Panc1 (cell line): ENCODE results near the gene ATXN2. TPM values are rescaled to one million over a fixed set of nuclear protein-coding genes. Genes with fewer than 3 reads are reported as not detected.

Experiments used
- ATAC-seq: fragments of 200-7000 bp; cut with Tn5 transposase; 2 replicates; pipeline ENCODE4 v1.9.1; 2020; ENCODE audit warnings: mild to moderate bottlenecking, moderate library complexity
- BruUV-seq: library from RNA; stranded (reverse); fragments of 400-500 nt; replicated peaks from 2 replicates; lab custom pipeline; 2021; lab: Mats Ljungman, UMichigan
- CTCF ChIA-PET: fragments of 300-600 bp; sonication (Branson Sonifier 250); formaldehyde crosslinking; loops from one replicate; lab custom pipeline; 2022; ENCODE audit warnings: antibody characterized with exemption; lab: Charles Lee
- POLR2A ChIA-PET: fragments of 300-600 bp; sonication (Branson Sonifier 250); formaldehyde crosslinking; loops from one replicate; lab custom pipeline; 2022; ENCODE audit warnings: antibody characterized with exemption; lab: Charles Lee
- DNase-seq: peaks from one replicate; pipeline ENCODE4 v3.0.0-alpha.2; 2010; ENCODE audit warnings: low read depth, low spot score
- H3K27ac ChIP-seq: 2 replicates; pipeline ENCODE4 v1.5.1; 2011; ENCODE audit warnings: mild to moderate bottlenecking, low read length, inconsistent platforms
- H3K27me3 ChIP-seq: fragments of 200-500 bp; sonication (Bioruptor generic); 2 replicates; pipeline ENCODE4 v1.6.0; 2014; ENCODE audit warnings: low read length, inconsistent platforms; ENCODE audit not compliant: control insufficient read depth, insufficient read depth
- H3K36me3 ChIP-seq: fragments of 200-500 bp; sonication (Bioruptor generic); 2 replicates; pipeline ENCODE4 v1.5.1; 2014; ENCODE audit warnings: inconsistent platforms, mild to moderate bottlenecking, low read length, moderate library complexity; ENCODE audit not compliant: control insufficient read depth, insufficient read depth
- H3K4me1 ChIP-seq: 2 replicates; pipeline ENCODE4 v1.5.1; 2011; ENCODE audit warnings: inconsistent platforms, mild to moderate bottlenecking, low read length, moderate library complexity; ENCODE audit not compliant: control insufficient read depth, insufficient read depth
- H3K4me3 ChIP-seq, 2 experiments: 2 replicates each; pipeline ENCODE4 v1.5.1; 2011 to 2012; ENCODE audit warnings: low read depth in 2 of 2, low read length in 2 of 2, mild to moderate bottlenecking in 2 of 2, inconsistent platforms in 1 of 2, moderate library complexity in 1 of 2
- H3K9me3 ChIP-seq: fragments of 200-500 bp; sonication (Bioruptor generic); 2 replicates; pipeline ENCODE4 v1.5.1; 2014; ENCODE audit warnings: low read depth, mild to moderate bottlenecking, inconsistent platforms, low read length, moderate library complexity; ENCODE audit not compliant: control insufficient read depth, insufficient read depth
- CTCF ChIP-seq: fragments of 450-650 bp; IDR thresholded peaks from 2 replicates; pipeline ENCODE4 v1.5.1; 2017; ENCODE audit warnings: mild to moderate bottlenecking
- POLR2AphosphoS5 ChIP-seq: IDR thresholded peaks from 2 replicates; pipeline ENCODE4 v1.6.1; 2012; ENCODE audit warnings: mild to moderate bottlenecking, low read depth, low read length, moderate library complexity
- REST ChIP-seq, 2 experiments: IDR thresholded peaks; 2 replicates each; pipeline ENCODE4 v1.6.1; 2011 to 2012; ENCODE audit warnings: low read depth in 2 of 2, control low read depth in 1 of 2, low read length in 1 of 2, mild to moderate bottlenecking in 1 of 2, moderate library complexity in 1 of 2; ENCODE audit not compliant: insufficient read depth in 1 of 2
- SIN3A ChIP-seq: IDR thresholded peaks from 2 replicates; pipeline ENCODE4 v1.6.1; 2012; ENCODE audit warnings: low read depth, mild to moderate bottlenecking, low read length, moderate library complexity, borderline replicate concordance; ENCODE audit not compliant: insufficient read depth
- TCF7L2 ChIP-seq: IDR thresholded peaks from 2 replicates; pipeline ENCODE4 v1.6.1; 2011; ENCODE audit warnings: mild to moderate bottlenecking, low read depth, low read length, inconsistent platforms
- in situ Hi-C: cut with HindIII; loops from 2 replicates; pipeline ENCODE4 v1.10.0; 2016; ENCODE audit warnings: low sequenced_read_pairs, low pct_unique_long_range_greater_than_20kb
- intact Hi-C: fragments of 100-400 bp; cut with micrococcal nuclease; formaldehyde crosslinking; loops from one replicate; pipeline ENCODE4 v1.10.0; 2022; ENCODE audit not compliant: unreplicated experiment
- total RNA-seq: library from RNA; stranded (reverse); gene quantifications from one replicate; pipeline ENCODE4 v1.2.1, GENCODE V29; 2021; ENCODE audit not compliant: unreplicated experiment

The ATXN2 gene
- total RNA-seq, 1 experiment from 2014 or later: 77.6 TPM

DNA sequence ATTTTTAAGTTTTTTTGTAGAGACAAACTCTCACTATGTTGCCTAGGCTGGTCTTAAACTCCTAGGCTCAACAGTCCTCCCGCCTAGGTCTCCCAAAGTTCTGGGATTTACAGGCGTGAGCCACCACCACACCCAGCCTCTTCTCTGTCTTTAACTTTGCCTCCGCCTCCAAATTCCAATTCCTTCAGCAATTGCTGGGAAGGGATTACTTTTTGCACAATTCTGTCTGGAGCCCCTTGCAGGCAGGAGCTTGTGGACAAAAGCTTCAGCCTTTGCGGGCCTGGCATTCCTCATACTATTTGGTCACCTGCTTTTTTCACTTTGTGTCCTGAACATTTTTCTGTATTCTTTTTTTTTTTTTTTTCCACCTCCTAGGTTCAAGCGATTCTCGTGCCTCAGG, 167.3 kb downstream of the ATXN2 start:
- ChIA-PET POLR2A (no interaction called here), CTCF (interaction anchor here (0.7 kb wide), 1 partner anchor 28 kb away, joined by 4 read pairs; no protein-coding TSS in a partner anchor)
- in situ Hi-C loops (no loop called here), intact Hi-C loops (no loop called here)
- TF ChIP-seq POLR2AphosphoS5 (no peak), CTCF (no peak), TCF7L2 (no peak), SIN3A (no peak)
- no peaks in the 10 kb centered on the region for H3K36me3 ChIP-seq
- BruUV-seq: no TSS peak
- no peak overlapping the region for H3K4me3 ChIP-seq
- no peaks in the 10 kb centered on the region for H3K9me3 ChIP-seq
- no peaks in the 10 kb centered on the region for H3K27me3 ChIP-seq
- ATAC-seq (no peak), DNase-seq (no peak)
- peaks cover 57% of the 10 kb centered on the region for H3K4me1 ChIP-seq
- H3K27ac ChIP-seq: no peak overlapping the region

- no peaks in the 10 kb centered on the region for H3K9me3 ChIP-seq
- BruUV-seq: no TSS peak
- DNase-seq: no peak
- intact Hi-C loops (no loop called here), in situ Hi-C loops (no loop called here)
- CTCF ChIA-PET: interaction anchor here (0.5 to 1.2 kb wide), 2 partner anchors 34 to 294 kb away, joined by 3 to 6 read pairs; no protein-coding TSS in a partner anchor
- no peaks in the 10 kb centered on the region for H3K27me3 ChIP-seq
- POLR2A ChIA-PET: no interaction called here
- H3K27ac ChIP-seq: peak overlapping the region; percentile 52
- TF ChIP-seq REST (IDR thresholded peaks at IDR 0.05; ENCODE audit: insufficient read depth in 1 of 2, low read depth in 2 of 2, low read length in 1 of 2) (no peak), TCF7L2 (no peak), SIN3A (no peak), CTCF (no peak)
- no peak for ATAC-seq
- peaks cover 55% of the 10 kb centered on the region for H3K4me1 ChIP-seq
- H3K4me3 ChIP-seq: no peak overlapping the region
- no peaks in the 10 kb centered on the region for H3K36me3 ChIP-seq
Observed at GRCh38 chr12:111430433-111431353, 168.4 kb downstream of the ATXN2 start.
